Activated CD8-positive, alpha-beta T cell treated with anti-CD3 and anti-CD28 coated beads for 36 hours (primary cell): ENCODE measurements around the gene TMEM18. TPM values are rescaled to one million over a fixed set of nuclear protein-coding genes. Genes with fewer than 3 reads are reported as not detected.
"Not testable (repeated sequence)": the region's sequence is repeated elsewhere in the genome, so short reads cannot be mapped to it uniquely, and the experiment has no call there.

Source experiments
- ATAC-seq: fragments of 200-7000 bp; cut with Tn5 transposase; one replicate; pipeline ENCODE4 v1.10.0; 2021; ENCODE audit warnings: mild to moderate bottlenecking, moderate library complexity
- CTCF ChIA-PET: fragments of 350-600 bp; sonication (Branson Sonifier 250); formaldehyde crosslinking; loops from one replicate; lab custom pipeline; 2021; ENCODE audit warnings: antibody characterized with exemption; lab: Charles Lee
- POLR2A ChIA-PET: fragments of 350-600 bp; sonication (Branson Sonifier 250); formaldehyde crosslinking; loops from one replicate; lab custom pipeline; 2021; ENCODE audit warnings: antibody characterized with exemption; lab: Charles Lee
- DNase-seq: peaks from one replicate; pipeline ENCODE4 v3.0.0-alpha.2; 2020
- H3K27ac Mint-ChIP-seq: one replicate; pipeline ENCODE4 v1.8.0; 2021; ENCODE audit warnings: mild to moderate bottlenecking, mixed read lengths
- H3K27me3 Mint-ChIP-seq: one replicate; pipeline ENCODE4 v1.8.0; 2021; ENCODE audit warnings: mixed read lengths
- H3K36me3 Mint-ChIP-seq: one replicate; pipeline ENCODE4 v1.8.0; 2021; ENCODE audit warnings: low read depth, mixed read lengths
- H3K4me1 Mint-ChIP-seq: one replicate; pipeline ENCODE4 v1.8.0; 2021; ENCODE audit warnings: low read depth, mixed read lengths
- H3K4me3 Mint-ChIP-seq: one replicate; pipeline ENCODE4 v1.8.0; 2021; ENCODE audit warnings: mild to moderate bottlenecking, moderate library complexity, mixed read lengths
- H3K9me3 Mint-ChIP-seq: one replicate; pipeline ENCODE4 v1.8.0; 2021; ENCODE audit warnings: mixed read lengths
- CTCF ChIP-seq: fragments of 200-600 bp; IDR thresholded peaks from one replicate; pipeline ENCODE4 v1.8.0; 2022; ENCODE audit warnings: antibody characterized with exemption, mild to moderate bottlenecking
- intact Hi-C: fragments of 100-400 bp; cut with micrococcal nuclease; formaldehyde crosslinking; loops from one replicate; pipeline ENCODE4 v1.10.0; 2022
- total RNA-seq, 2 experiments: library from RNA; stranded (reverse); gene quantifications; one replicate each; pipeline ENCODE4 v1.2.3, GENCODE V29; 2021

TMEM18 gene
- total RNA-seq, 2 experiments from 2014 or later: 34.0 to 34.6 TPM

DNA sequence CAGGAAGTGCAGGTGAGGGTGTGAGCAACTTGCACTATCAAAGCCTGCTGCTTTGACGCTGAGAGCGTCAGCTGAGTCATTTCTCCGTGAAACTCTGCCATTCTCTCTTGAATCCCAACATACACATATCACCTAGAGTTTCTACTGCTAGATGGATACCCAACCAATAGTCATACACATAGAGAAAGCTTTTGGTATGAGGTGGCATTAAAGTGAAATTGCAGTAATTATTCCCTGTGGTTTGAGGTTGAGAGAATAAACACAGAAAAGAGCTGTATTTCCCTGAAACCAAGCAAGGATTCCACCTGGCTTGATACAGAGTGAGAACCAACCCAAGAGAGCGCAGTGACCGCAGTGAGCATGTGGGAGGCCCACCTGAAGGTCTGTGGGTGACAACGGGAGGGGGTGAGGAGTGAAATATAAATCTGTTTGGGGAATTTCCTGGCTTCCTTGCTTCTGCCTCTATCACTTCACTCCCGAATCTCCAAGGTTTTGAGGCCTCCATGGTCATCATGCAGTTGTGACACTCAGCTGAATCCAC, 28.8 kb upstream of the TMEM18 start:
- peaks cover 11% of the 10 kb centered on the region for H3K27me3 Mint-ChIP-seq
- H3K27ac Mint-ChIP-seq: no peak overlapping the region
- H3K36me3 Mint-ChIP-seq: no peaks in the 10 kb centered on the region
- peaks cover 3% of the 10 kb centered on the region for H3K9me3 Mint-ChIP-seq
- ChIA-PET POLR2A (interaction anchor here (0.6 kb wide), 1 partner anchor 28 kb away, joined by 3 read pairs; no protein-coding TSS in a partner anchor), CTCF (interaction anchor here (1.6 kb wide), 1 partner anchor 10 kb away, joined by 5 read pairs; no protein-coding TSS in a partner anchor)
- H3K4me3 Mint-ChIP-seq: no peak overlapping the region
- intact Hi-C loops: no loop called here
- peak; percentile 86 for ATAC-seq
- H3K4me1 Mint-ChIP-seq: peaks cover 11% of the 10 kb centered on the region
- no peak for TF ChIP-seq CTCF
- peak; percentile 40 for DNase-seq

- CTCF ChIA-PET, ATAC-seq, H3K4me3 Mint-ChIP-seq, DNase-seq, H3K9me3 Mint-ChIP-seq, POLR2A ChIA-PET, H3K27ac Mint-ChIP-seq, H3K36me3 Mint-ChIP-seq, intact Hi-C loops: not testable (repeated sequence)
- H3K27me3 Mint-ChIP-seq: peaks cover 19% of the 10 kb centered on the region
- H3K4me1 Mint-ChIP-seq: peaks cover 11% of the 10 kb centered on the region
Measured at GRCh38 chr2:702765-703164, 25.6 kb upstream of the TMEM18 start.

DNA sequence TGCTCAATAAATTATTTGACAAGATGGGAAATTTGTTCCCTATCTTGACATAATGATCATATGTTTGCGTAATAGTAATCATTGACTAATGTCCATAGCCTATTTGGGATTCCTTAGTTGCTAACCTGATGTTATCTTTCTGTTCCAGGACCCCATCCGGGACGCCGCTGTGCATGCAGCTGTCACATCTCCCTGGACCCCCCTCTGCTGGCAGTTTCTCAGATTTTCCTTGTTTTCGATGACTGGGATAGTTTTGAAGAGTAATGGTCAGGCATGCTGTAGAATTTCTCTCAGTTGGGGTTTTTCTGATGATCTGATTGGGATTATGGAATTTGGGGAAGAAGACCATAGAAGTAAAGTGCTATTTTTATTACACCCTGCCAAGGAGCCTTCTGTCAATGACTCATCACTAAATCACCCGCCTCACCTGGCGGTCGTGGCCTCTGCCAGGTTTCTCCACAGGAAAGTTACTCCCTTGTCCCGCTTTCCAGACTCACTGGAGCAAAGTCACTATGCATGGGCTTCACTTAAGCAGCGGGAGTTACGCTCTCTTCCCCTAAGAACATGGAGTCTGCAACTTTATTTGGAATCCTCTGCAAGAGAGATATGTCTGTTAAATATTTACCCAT, 19.9 kb upstream of the TMEM18 start:
- no peak overlapping the region for H3K27ac Mint-ChIP-seq
- ATAC-seq (no peak), DNase-seq (no peak)
- peaks cover 4% of the 10 kb centered on the region for H3K9me3 Mint-ChIP-seq
- intact Hi-C loops: no loop called here
- H3K4me3 Mint-ChIP-seq: no peak overlapping the region
- CTCF ChIA-PET: no interaction called here
- POLR2A ChIA-PET: no interaction called here
- TF ChIP-seq CTCF: no peak
- peaks cover 14% of the 10 kb centered on the region for H3K27me3 Mint-ChIP-seq
- H3K4me1 Mint-ChIP-seq: peaks cover 10% of the 10 kb centered on the region
- H3K36me3 Mint-ChIP-seq: peaks cover 4% of the 10 kb centered on the region

DNA sequence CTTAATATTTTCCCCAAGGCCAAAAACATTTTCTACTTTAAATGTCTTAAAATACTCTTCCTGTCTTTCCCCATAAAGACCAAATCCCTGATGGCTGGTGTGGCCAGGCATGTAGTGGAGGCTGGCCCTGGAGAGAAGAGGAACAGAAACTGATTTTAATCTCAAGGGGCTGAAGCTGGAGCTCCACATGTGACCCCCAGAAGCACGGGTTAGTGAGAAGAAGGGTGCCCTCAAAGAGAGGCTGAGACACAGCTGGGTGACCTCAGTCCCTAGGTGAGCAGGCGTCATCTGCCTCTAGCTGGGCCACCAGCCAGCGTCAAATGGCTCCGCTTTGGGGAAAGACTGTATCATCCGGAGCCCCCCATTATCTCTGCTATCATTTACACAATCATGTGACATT, 19.3 kb upstream of the TMEM18 start:
- Mint-ChIP-seq H3K27ac (no peak overlapping the region), H3K9me3 (peaks cover 4% of the 10 kb centered on the region), H3K4me3 (no peak overlapping the region), H3K27me3 (peaks cover 11% of the 10 kb centered on the region), H3K4me1 (peaks cover 10% of the 10 kb centered on the region), H3K36me3 (peaks cover 4% of the 10 kb centered on the region)
- ChIA-PET CTCF (no interaction called here), POLR2A (no interaction called here)
- DNase-seq (no peak), ATAC-seq (no peak)
- intact Hi-C loops: no loop called here
- no peak for TF ChIP-seq CTCF

GRCh38 chr2:694906-695510, 17.8 kb upstream of the TMEM18 start:
- POLR2A ChIA-PET: no interaction called here
- Mint-ChIP-seq H3K36me3 (peaks cover 4% of the 10 kb centered on the region), H3K27ac (no peak overlapping the region), H3K27me3 (peaks cover 6% of the 10 kb centered on the region), H3K4me3 (no peak overlapping the region), H3K9me3 (peaks cover 4% of the 10 kb centered on the region), H3K4me1 (peaks cover 10% of the 10 kb centered on the region)
- TF ChIP-seq CTCF: no peak
- intact Hi-C loops: no loop called here
- CTCF ChIA-PET: no interaction called here
- DNase-seq (no peak), ATAC-seq (no peak)
